ENCODE results near the gene CYP17A1.
"Not testable (repeated sequence)": the region's sequence is repeated elsewhere in the genome, so short reads cannot be mapped to it uniquely, and the experiment has no call there.

Gene CYP17A1

GRCh38 chr10:102835007-102835482, 2.2 kb downstream of the CYP17A1 start:
- DNase-seq (ENCODE audit: low read depth in 1 of 2, low spot score in 1 of 2) = peak; percentile 42 to 58

GRCh38 chr10:102834143-102834542, 3.1 kb downstream of the CYP17A1 start:
- no peak for DNase-seq (ENCODE audit: low read depth in 1 of 2, low spot score in 1 of 2)

- no peak for DNase-seq (ENCODE audit: low read depth in 1 of 2, low spot score in 1 of 2)
Measured at GRCh38 chr10:102832987-102833386, 4.2 kb downstream of the CYP17A1 start.

- DNase-seq (ENCODE audit: low read depth in 1 of 2, low spot score in 1 of 2) = no peak
Measured at GRCh38 chr10:102832248-102832647, 5.0 kb downstream of the CYP17A1 start.

- DNase-seq (ENCODE audit: low read depth in 1 of 2, low spot score in 1 of 2) = no peak
Measured at GRCh38 chr10:102831322-102832071, 5.7 kb downstream of the CYP17A1 start.

- no peak for DNase-seq (ENCODE audit: low read depth in 1 of 2, low spot score in 1 of 2)
Measured at GRCh38 chr10:102827597-102827975, 9.6 kb downstream of the CYP17A1 start.

- no peak for DNase-seq (ENCODE audit: low read depth in 1 of 2, low spot score in 1 of 2)
Measured at GRCh38 chr10:102826148-102826796, 10.9 kb downstream of the CYP17A1 start.

GRCh38 chr10:102824664-102825063, 12.5 kb downstream of the CYP17A1 start:
- DNase-seq (ENCODE audit: low read depth in 1 of 2, low spot score in 1 of 2) = no peak

- DNase-seq (ENCODE audit: low read depth in 1 of 2, low spot score in 1 of 2) = no peak
Measured at GRCh38 chr10:102822222-102822621, 15.0 kb downstream of the CYP17A1 start.

- not testable (repeated sequence) for DNase-seq (ENCODE audit: low read depth in 1 of 2, low spot score in 1 of 2)
Measured at GRCh38 chr10:102820008-102820407, 17.2 kb downstream of the CYP17A1 start.

- no peak for DNase-seq (ENCODE audit: low read depth in 1 of 2, low spot score in 1 of 2)
Measured at GRCh38 chr10:102819054-102819453, 18.2 kb downstream of the CYP17A1 start.

- no peak for DNase-seq (ENCODE audit: low read depth in 1 of 2, low spot score in 1 of 2)
Measured at GRCh38 chr10:102817175-102817574, 20.0 kb downstream of the CYP17A1 start.

GRCh38 chr10:102815790-102816549, 21.2 kb downstream of the CYP17A1 start:
- DNase-seq (ENCODE audit: low read depth in 1 of 2, low spot score in 1 of 2) = no peak

GRCh38 chr10:102814873-102815661, 22.1 kb downstream of the CYP17A1 start:
- no peak for DNase-seq (ENCODE audit: low read depth in 1 of 2, low spot score in 1 of 2)

GRCh38 chr10:102814453-102814871, 22.8 kb downstream of the CYP17A1 start:
- no peak for DNase-seq (ENCODE audit: low read depth in 1 of 2, low spot score in 1 of 2)

- no peak for DNase-seq (ENCODE audit: low read depth in 1 of 2, low spot score in 1 of 2)
Measured at GRCh38 chr10:102813734-102814452, 23.3 kb downstream of the CYP17A1 start.

- no peak for DNase-seq (ENCODE audit: low read depth in 1 of 2, low spot score in 1 of 2)
Measured at GRCh38 chr10:102813017-102813541, 24.1 kb downstream of the CYP17A1 start.

GRCh38 chr10:102812231-102812876, 24.9 kb downstream of the CYP17A1 start:
- no peak for DNase-seq (ENCODE audit: low read depth in 1 of 2, low spot score in 1 of 2)

- DNase-seq (ENCODE audit: low read depth in 1 of 2, low spot score in 1 of 2) = no peak
Measured at GRCh38 chr10:102811346-102811745, 25.9 kb downstream of the CYP17A1 start.

GRCh38 chr10:102808380-102808779, 28.8 kb downstream of the CYP17A1 start:
- DNase-seq (ENCODE audit: low read depth in 1 of 2, low spot score in 1 of 2) = no peak
